Measurements from ENCODE around the gene FAM163B. TPM values are rescaled to one million over a fixed set of nuclear protein-coding genes. Genes with fewer than 3 reads are reported as not detected.

FAM163B gene
- total RNA-seq, 1 donor from 2014 or later: not detected

DNA sequence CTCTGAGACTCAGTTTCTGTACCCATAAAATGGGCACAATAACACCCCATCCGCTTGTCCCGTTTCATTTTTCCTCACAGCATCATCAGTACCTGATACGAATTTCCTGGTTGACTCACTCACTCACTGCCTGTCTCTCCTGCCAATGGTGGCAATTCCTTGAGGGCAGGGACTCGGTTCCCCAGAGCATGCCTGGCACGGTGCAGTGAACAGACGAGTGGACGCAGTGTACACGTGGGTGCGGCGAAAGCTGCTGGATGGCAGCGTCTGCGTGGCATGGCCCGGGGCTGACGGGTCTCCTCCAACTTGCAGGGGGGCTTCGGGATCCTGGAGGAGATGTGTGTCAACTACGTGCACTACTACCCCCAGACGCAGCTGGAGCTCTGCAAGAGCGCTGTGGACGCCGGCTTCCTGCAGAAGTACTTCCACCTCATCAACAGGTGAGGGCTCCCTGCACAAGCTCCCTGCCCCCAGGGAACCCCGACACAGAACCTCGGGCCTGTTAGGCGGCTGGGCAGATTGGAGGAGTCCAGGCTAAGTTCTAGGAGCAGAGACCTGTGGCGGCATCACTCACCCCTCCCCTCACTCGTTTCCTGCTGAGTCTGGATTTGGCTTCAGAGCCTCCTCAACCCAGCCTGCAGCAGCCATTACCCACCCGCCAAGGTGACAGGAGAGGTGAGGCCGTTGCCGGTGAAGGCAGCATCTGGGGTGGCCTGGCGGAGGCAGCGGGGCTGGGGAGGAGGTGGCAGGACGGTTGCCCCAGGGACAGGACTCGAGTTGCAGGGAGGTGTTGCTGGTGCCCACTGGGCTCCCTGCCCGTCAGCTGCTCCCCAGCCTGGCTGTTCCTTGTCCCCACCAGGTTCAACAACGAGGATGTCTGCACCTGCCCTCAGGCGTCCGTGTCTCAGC, 47.3 kb upstream of the FAM163B start:
- H3K27ac ChIP-seq (ENCODE audit: low read depth, low read length): no peak overlapping the region
- no peaks in the 10 kb centered on the region for H3K79me2 ChIP-seq (ENCODE audit: insufficient read depth, low read length)
- H3K9me3 ChIP-seq (ENCODE audit: insufficient read depth, low read depth, low read length): no peaks in the 10 kb centered on the region
- Mint-ChIP-seq H3K4me3 (ENCODE audit: unreplicated experiment) (no peak overlapping the region), H3K36me3 (ENCODE audit: low read depth, unreplicated experiment) (no peaks in the 10 kb centered on the region), H3K4me1 (ENCODE audit: low read depth, unreplicated experiment) (peaks cover 5% of the 10 kb centered on the region), H3K9me3 (ENCODE audit: unreplicated experiment) (no peaks in the 10 kb centered on the region), H3K27me3 (ENCODE audit: low read depth, unreplicated experiment) (peaks cover 62% of the 10 kb centered on the region), H3K27ac (ENCODE audit: unreplicated experiment) (no peak overlapping the region)
- no peak for FAIRE-seq
- H3K4me2 ChIP-seq (ENCODE audit: low read length): no peak overlapping the region
- no peak overlapping the region for H3K9ac ChIP-seq (ENCODE audit: low read length)
- H3K4me1 ChIP-seq (ENCODE audit: insufficient read depth, low read length): peaks cover 11% of the 10 kb centered on the region
- H3K27me3 ChIP-seq (ENCODE audit: insufficient read depth, low read length): peaks cover 15% of the 10 kb centered on the region
- TF ChIP-seq EZH2 (IDR thresholded peaks at IDR 0.05; ENCODE audit: insufficient read depth, low read length) (no peak), CTCF (IDR thresholded peaks at IDR 0.05; ENCODE audit: insufficient read depth, low read depth, low read length) (no peak)
- no peak overlapping the region for H3K4me3 ChIP-seq (ENCODE audit: insufficient read depth, low read depth, low read length)
- H2AFZ ChIP-seq (ENCODE audit: low read depth, low read length): no peak overlapping the region
- H3K36me3 ChIP-seq (ENCODE audit: insufficient read depth, low read length): no peaks in the 10 kb centered on the region
- H4K20me1 ChIP-seq (ENCODE audit: insufficient read depth, low read length): no peaks in the 10 kb centered on the region
- no peak for DNase-seq (ENCODE audit: low read depth)

- H3K27me3 Mint-ChIP-seq (ENCODE audit: low read depth, unreplicated experiment): peaks cover 65% of the 10 kb centered on the region
- TF ChIP-seq EZH2 (IDR thresholded peaks at IDR 0.05; ENCODE audit: insufficient read depth, low read length): no peak
- TF ChIP-seq CTCF (IDR thresholded peaks at IDR 0.05; ENCODE audit: insufficient read depth, low read depth, low read length): no peak
These were observed 46.5 kb upstream of the FAM163B start for GRCh38 chr9:133655701-133656100.

More at GRCh38 chr9:133655701-133656100, 46.5 kb upstream of the FAM163B start:
- Histone ChIP-seq H3K9me3 (ENCODE audit: insufficient read depth, low read depth, low read length) (no peaks in the 10 kb centered on the region), H3K4me3 (ENCODE audit: insufficient read depth, low read depth, low read length) (no peak overlapping the region), H3K36me3 (ENCODE audit: insufficient read depth, low read length) (no peaks in the 10 kb centered on the region), H3K79me2 (ENCODE audit: insufficient read depth, low read length) (no peaks in the 10 kb centered on the region), H4K20me1 (ENCODE audit: insufficient read depth, low read length) (no peaks in the 10 kb centered on the region), H3K9ac (ENCODE audit: low read length) (no peak overlapping the region), H3K27me3 (ENCODE audit: insufficient read depth, low read length) (peaks cover 15% of the 10 kb centered on the region), H3K4me2 (ENCODE audit: low read length) (no peak overlapping the region), H3K4me1 (ENCODE audit: insufficient read depth, low read length) (peaks cover 11% of the 10 kb centered on the region), H3K27ac (ENCODE audit: low read depth, low read length) (no peak overlapping the region), H2AFZ (ENCODE audit: low read depth, low read length) (no peak overlapping the region)
- FAIRE-seq (no peak), DNase-seq (ENCODE audit: low read depth) (no peak)
- H3K4me1 Mint-ChIP-seq (ENCODE audit: low read depth, unreplicated experiment): peaks cover 5% of the 10 kb centered on the region
- no peaks in the 10 kb centered on the region for H3K9me3 Mint-ChIP-seq (ENCODE audit: unreplicated experiment)
- H3K27ac Mint-ChIP-seq (ENCODE audit: unreplicated experiment): no peak overlapping the region
- no peak overlapping the region for H3K4me3 Mint-ChIP-seq (ENCODE audit: unreplicated experiment)
- no peaks in the 10 kb centered on the region for H3K36me3 Mint-ChIP-seq (ENCODE audit: low read depth, unreplicated experiment)
